ENCODE data around the gene C4orf33. TPM values are rescaled to one million over a fixed set of nuclear protein-coding genes. Genes with fewer than 3 reads are reported as not detected.
"Not testable (repeated sequence)": the region's sequence is repeated elsewhere in the genome, so short reads cannot be mapped to it uniquely, and the experiment has no call there.

Gene C4orf33
- total RNA-seq, 1 donor from 2014 or later = 7.0 TPM

DNA sequence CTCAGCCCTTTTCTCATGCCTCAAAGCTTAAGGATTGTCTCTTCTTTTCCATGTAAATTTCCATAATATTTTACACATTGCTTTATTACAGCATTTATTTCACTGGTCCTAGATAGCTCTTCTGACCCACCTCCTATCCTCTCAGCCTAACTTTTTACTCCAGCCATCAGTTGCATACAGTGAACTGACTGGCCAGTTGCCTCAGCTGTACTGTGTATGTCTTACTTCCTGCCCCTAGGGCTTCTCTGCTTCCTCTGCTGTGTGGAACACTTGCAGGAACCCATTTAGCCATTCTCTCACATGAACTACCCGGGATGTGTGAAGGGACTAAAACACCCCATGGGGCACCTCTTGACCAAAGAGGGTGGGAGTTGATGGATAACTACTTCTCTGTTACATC lies 18.0 kb downstream of the C4orf33 start:
- intact Hi-C loops (cut with DNase I) = no loop called here
- DNase-seq (ENCODE audit: low spot score) = no peak
- no peak for ATAC-seq

DNA sequence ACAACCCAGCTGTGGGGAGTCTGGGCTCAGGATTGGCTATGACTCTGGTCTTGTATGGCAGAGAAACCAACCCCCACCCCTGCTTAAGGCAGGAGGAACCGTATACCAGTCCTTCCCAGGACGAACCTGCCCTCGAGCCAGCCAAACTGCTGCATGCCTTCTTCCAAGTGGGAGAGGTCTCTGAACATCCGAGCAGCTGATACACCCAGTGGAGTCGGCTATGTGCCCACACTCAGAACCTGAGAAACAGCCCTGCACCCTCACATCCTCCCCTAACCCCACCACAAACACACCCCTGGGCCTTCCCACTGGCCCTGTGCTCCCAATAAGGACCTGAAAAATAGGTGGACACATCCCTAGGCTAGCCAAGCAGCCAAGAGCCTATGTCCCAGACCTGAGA lies 21.8 kb downstream of the C4orf33 start:
- ATAC-seq (no peak), DNase-seq (ENCODE audit: low spot score) (no peak)
- intact Hi-C loops (cut with DNase I) = no loop called here

DNA sequence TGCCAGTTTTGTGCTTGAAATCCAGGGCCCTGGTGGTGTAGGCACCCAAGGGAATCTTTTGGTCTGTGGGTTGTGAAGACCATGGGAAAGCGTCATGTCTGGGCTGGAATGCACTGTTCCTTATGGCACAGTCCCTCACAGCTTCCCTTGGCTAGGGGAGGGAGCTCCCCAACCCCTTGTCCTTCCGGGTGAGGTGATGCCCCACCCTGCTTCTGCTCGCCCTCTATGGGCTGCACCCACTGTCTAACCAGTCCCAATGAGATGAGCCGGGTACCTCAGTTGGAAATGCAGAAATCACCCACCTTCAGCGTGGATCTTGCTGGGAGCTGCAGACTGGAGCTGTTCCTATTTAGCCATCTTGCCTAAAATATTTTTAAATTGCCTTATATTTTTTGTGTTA lies 30.7 kb downstream of the C4orf33 start:
- DNase-seq (ENCODE audit: low spot score); ATAC-seq; intact Hi-C loops (cut with DNase I): not testable (repeated sequence)

DNA sequence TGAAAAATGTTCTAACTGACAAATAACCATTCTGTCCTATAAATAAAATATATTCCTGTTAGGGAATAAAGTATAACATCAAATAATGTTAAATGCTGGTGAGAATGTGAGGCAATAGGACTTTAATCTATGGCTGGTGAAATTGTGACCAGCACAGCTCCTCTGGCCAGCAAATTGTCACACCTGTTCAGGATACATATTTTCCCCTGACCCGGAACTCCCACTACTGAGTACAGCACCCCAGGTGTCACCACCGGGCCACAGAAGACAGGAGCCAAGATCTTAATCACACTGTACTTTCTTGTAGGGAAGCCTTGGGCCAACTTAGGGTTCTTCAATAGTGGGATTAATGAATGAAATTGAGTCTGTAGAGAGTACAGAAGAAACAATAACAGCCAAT lies 33.2 kb downstream of the C4orf33 start:
- no peak for ATAC-seq
- intact Hi-C loops (cut with DNase I) = no loop called here
- no peak for DNase-seq (ENCODE audit: low spot score)

DNA sequence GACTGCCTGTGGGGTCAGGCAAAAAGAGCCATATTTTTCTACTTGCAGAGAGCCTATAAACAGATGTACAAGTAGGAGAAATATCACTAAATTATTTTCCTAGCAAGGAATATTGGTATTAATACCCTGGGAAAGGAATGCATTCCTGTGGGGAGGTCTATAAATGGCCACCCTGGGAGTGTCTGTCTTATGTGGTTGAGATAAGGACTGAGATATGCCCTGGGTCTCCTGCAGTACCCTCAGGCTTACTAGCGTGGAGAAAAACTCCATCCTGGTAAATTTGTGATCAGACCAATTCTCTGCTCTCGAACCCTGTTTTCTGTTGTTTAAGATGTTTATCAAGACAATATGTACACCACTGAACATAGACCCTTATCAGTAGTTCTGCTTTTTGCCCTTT lies 35.4 kb downstream of the C4orf33 start:
- ATAC-seq (no peak), DNase-seq (ENCODE audit: low spot score) (no peak)
- intact Hi-C loops (cut with DNase I) = no loop called here

DNA sequence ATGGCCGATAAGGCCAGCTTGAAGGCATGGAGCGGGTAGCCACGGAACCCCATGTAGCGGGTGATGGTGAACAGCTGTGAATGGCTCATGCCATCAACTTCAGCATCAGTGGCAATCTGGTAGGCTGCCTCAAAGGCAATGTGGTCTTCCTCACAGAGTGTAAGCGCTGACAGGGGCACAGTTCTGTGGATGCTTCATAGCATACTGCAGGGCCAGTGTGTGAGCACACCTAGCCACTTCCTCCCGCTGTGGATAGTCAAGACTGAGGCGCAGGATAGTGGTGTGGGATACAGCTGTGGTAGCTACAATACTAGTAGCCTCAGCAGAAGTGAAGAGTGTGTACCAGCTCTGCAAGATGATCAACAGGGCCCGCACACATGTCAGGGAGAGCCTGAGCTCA lies 40.5 kb downstream of the C4orf33 start:
- ATAC-seq (no peak), DNase-seq (ENCODE audit: low spot score) (no peak)
- intact Hi-C loops (cut with DNase I) = no loop called here

DNA sequence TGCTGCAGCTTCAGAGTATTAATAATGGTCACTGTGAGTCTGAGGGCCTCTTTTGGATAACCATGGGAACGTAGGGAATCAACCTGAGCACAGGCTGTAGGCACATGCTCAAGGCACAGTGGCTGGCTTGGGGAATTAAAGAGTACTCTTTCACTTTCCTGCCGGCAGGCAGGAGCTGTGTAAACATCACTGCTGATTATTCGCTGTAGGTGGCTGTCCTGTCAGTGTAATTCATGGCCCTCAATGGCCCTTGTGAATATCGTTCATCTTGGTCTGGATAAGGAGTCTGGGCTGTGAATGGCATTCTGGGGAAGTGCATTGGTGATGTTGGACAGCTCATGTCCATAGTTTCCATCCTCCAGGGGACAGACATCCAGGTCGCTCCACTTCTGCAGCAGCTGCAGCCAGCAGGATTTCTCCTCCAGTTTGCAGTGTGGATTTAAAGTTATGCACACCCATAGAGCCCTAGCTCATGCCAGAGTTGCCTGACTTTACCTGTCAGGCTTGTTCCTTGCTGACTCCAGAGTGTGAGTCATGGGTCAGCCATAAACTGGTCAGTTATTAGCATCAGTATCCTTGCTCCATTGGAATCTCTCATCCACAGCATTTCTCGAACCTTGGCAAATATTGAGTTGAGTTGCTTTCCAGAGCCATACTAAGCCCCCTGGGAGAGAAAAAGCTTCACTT lies 43.0 kb downstream of the C4orf33 start:
- intact Hi-C loops (cut with DNase I) = no loop called here
- ATAC-seq = no peak
- no peak for DNase-seq (ENCODE audit: low spot score)

DNA sequence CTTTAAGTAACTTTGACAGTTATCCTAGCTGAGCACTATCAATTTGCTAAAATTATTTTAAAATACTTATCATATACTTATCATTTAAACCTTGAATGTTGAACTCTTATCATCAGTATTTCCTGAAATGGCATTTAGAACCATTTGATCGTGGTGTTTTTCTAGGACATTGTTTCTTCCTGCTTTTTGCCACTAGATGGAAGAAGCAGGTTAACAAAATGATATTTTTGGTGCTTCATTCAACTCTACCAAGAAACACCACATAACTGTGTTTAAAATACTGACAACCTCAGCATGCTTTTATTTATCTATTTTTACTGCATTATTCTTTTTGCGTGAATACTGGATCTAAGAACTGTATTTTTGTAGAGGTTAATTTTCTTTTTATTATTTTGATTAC lies 44.6 kb downstream of the C4orf33 start:
- no peak for ATAC-seq
- intact Hi-C loops (cut with DNase I) = no loop called here

DNA sequence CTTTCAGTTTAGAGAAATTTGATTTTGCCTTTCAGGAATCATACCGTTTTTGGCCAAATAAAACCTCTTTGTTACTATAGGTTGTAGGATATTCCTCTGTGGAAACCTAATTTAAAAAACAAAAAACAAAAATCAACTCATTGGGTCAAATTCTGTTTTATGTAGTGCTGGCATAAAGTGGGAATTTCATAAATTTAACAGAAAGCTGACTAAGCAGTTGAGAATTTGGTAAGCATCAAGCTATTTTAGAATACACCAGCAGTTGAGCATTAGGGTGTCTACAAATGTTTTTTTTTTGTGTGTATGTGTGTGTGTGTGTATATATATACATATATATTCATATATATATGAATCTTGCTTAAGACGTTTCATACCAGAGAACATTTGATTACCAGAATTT lies 47.4 kb downstream of the C4orf33 start:
- DNase-seq (ENCODE audit: low spot score) = no peak
- ATAC-seq = no peak
- intact Hi-C loops (cut with DNase I) = no loop called here

More for the DNA sequence above, 44.6 kb downstream of the C4orf33 start:
- DNase-seq (ENCODE audit: low spot score) = no peak

DNA sequence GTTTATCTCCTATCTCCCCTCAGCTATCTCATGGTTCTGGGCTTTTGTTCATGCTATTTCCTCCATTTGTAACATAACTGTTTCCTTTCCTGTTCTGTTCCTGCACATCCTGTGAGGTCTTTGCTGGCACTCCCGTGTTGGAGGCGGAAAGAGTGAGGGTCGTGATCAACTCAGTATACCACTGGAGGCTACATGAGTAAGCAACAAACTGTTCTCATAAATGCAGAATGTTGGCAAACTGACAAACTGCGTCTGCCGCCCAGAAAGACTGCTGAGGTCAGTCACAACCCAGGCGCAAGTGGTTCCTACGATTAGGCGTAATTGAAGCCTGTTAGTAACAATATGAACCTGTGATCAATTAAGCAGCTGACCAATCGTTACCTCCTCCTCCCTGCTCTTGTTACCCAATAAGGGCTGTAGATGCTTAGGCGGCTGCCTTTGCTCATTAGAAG lies 48.8 kb downstream of the C4orf33 start:
- intact Hi-C loops (cut with DNase I) = no loop called here
- ATAC-seq (no peak), DNase-seq (ENCODE audit: low spot score) (no peak)

DNA sequence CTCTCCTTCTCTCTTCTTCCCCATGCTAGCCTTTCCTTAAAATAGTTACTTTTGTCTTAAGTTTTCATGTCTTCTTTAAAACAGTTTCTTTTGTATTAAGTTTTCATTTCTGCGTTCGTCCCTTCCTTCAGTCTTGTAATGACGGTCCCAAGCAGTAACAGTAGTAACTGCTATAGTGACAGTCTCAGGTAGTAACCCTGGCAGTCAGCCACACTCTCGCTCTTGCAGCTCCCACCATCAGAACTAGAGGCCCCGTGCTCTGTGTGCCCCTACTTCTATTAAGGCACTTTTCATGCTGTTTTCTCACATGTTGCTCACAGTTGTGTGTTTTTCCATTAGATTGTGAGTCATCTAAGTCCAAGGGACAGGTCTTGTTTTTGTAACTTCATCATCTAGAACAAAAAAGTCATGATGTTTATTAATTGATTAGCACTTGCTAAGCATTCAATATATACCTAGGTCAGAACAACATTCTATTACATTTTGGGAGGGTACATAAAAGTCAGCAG lies 49.3 kb downstream of the C4orf33 start:
- ATAC-seq (no peak), DNase-seq (ENCODE audit: low spot score) (no peak)
- intact Hi-C loops (cut with DNase I) = no loop called here

DNA sequence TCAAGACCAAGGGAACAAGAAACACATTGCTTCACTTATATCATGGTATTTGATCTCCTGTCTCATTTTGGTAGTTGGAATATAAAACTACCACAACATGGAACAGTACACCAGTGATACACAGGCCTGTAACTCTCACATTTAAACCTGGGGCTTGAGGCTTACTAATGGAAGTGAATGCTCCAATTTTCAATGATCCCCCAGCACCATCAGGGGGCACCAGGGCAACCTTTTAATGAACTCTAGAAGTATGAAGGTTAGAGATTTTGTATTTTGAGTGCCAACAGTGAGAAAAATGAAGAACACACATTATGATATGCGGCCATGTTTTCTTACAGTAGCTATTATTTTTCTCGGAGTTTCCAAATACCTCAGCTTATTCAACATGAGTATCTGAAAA lies 50.7 kb downstream of the C4orf33 start:
- no peak for ATAC-seq
- DNase-seq (ENCODE audit: low spot score) = no peak
- intact Hi-C loops (cut with DNase I) = no loop called here

DNA sequence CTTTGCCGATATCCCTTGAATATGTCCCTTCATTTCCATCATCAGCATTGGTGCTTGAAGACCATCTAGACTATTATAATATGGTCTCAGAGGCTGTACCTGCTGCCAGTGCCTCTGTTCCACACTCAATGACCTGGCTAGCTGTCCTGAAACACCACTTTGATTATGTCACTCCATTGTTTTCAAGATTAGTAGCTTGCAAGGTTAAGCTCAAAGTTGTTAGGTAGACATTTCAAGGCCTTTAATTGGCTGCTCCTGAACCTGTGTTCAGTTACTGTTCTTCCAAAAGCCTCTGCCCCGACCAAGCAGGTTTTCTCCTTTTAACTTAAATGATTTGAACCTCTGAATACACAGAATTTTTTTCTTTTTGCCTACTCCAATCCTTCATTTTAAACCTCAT lies 52.9 kb downstream of the C4orf33 start:
- intact Hi-C loops (cut with DNase I) = no loop called here
- ATAC-seq (no peak), DNase-seq (ENCODE audit: low spot score) (no peak)

DNA sequence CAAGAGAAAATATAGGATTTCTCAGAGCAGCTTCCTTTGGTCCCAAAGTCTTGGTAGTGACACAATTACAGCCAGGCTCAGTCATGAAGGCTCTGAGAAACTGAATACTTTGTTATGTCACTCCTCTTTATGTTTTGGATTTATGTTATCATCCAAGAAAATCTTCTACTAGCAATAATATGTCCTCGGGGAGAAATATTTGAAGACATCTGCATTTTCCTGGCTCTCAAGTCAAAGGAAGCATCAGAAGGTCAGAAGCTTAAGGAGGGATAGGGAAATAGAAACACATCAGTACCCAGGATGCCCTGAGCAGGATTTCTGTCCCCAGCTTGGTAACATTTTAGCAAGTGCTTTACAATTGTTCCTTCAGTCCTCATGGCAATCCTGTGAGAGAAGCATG lies 54.0 kb downstream of the C4orf33 start:
- ATAC-seq (no peak), DNase-seq (ENCODE audit: low spot score) (no peak)
- intact Hi-C loops (cut with DNase I) = no loop called here

DNA sequence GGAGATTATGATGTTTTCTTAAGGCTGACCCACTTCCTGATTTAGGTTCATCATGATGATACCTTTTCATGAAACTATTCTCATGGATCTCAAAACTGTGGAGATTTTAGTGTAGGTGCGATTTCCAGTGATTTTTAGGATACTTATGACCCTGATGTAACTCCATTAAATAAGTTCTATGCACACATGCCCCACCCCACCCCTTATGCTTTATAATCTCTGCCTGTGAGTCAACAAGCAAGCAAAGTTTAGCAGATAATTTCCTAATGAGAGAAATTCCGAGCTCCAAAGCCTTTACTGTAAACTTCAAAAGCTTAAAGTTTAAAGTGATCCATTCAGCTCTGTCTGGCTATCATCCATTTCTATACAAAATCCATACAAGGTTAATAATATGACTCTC lies 56.4 kb downstream of the C4orf33 start:
- DNase-seq (ENCODE audit: low spot score) (no peak), ATAC-seq (no peak)
- intact Hi-C loops (cut with DNase I) = no loop called here

DNA sequence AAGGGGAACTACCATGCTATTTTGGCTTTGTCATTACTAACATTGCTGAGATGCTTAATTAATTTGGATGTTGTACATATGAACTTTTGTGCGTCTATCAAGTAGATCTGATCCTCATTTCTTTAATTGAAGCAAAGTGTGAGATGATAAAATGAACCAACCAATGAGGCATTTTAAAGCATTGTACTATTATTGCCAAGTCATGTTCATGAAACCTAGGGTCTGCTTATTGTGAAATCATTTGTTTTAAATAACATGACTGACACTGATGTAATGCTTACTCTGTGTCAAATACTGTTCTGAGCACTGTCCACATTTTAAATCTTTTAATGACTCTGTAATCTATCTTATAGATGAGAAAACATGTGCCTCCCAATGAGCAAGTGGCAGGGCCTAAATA lies 57.7 kb downstream of the C4orf33 start:
- intact Hi-C loops (cut with DNase I) = no loop called here
- no peak for DNase-seq (ENCODE audit: low spot score)
- no peak for ATAC-seq

DNA sequence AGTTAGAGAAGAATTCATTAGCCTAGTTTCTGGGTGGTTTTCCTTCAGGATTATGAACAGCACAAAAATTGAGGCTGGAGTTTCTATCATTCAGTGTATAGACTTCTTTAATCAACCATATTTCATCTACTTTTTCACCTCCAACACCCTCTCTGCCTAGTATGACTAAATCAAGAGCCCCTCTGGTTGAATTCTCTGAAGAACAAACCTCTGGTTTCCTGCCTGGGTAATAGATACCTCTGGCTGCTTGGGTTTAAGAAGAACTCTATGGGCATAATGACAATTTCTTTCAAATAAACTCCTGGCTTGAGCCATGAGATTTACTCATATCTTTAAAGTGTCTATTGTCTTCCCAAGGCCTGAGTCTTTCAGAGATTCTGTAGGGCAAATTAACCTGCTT lies 66.5 kb downstream of the C4orf33 start:
- no peak for DNase-seq (ENCODE audit: low spot score)
- intact Hi-C loops (cut with DNase I) = no loop called here

DNA sequence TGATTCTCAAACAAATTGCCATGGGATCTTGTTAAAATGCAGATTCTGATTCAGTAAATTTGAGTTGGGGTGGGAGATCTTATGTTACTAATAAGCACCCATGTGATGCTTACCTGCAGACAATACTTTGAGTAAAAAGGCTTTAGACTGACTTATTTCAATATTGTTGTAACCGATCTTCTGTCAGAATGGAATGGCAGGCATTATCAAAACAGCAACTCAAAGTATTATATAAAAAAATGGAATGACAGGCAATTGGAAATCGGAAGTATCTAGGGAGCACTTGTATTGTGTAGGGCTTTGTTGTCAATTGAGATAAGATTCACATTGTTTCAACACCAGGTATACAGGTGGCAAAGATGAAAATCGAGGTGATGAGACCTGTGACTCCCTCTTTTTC lies 67.5 kb downstream of the C4orf33 start:
- DNase-seq (ENCODE audit: low spot score) = no peak
- ATAC-seq = no peak
- intact Hi-C loops (cut with DNase I) = no loop called here

More for the DNA sequence above, 66.5 kb downstream of the C4orf33 start:
- ATAC-seq = no peak

DNA sequence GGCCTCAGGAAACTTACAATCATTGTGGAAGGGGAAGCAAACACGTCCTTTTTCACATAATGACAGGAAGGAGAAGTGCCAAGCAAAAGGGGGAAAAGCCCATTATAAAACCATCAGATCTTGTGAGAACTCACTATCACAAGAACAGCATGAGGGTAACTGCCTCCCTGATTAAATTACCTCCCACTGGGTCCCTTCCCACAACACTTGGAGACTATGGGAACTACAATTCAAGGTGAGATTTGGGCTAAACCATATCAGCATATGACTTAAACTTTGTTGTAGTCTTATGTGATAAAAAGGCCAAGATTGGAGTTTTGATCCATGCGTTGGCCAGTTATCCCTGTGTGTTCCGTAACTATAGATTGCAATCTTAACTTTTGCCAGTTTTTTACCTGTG lies 68.3 kb downstream of the C4orf33 start:
- ATAC-seq (no peak), DNase-seq (ENCODE audit: low spot score) (no peak)
- intact Hi-C loops (cut with DNase I) = no loop called here

All from sciatic nerve (tissue), 2 donors.